Adipose tissue (tissue), 3 donors: Measurements from ENCODE around the gene FBXO9. TPM values are rescaled to one million over a fixed set of nuclear protein-coding genes. Genes with fewer than 3 reads are reported as not detected.

Source experiments
- H3K27ac ChIP-seq: one replicate; pipeline ENCODE4 v1.5.1; 2013; ENCODE audit warnings: low read depth, low read length
- WGBS, 3 donors: extraction: QIAGEN DNeasy Blood & Tissue Kit; methylation state at CpG; one replicate each; pipeline ENCODE4 v1.1.7; 2013; 5-methylcytosine and 5-hydroxymethylcytosine counted together
- polyA plus RNA-seq, 3 donors: library from polyadenylated mRNA; stranded (reverse); fragments of 200-250 nt; gene quantifications; one replicate each; pipeline ENCODE4 v1.2.3, GENCODE V29; 2013
- donor health status: healthy with polysubstance abuse.
- donor health status: Bipolar disorder and iron deficiency.
- donor health status: healthy.

FBXO9 gene
- polyA plus RNA-seq, 3 donors, result 37.9 to 74.0 (median 38.7) TPM

GRCh38 chr6:53069427-53069826 lies 4.2 kb downstream of the FBXO9 start:
- WGBS, 3 donors, result 25 to 41% (median 33%) methylated on average over 1 of the region's 1 CpG
- no peak overlapping the region for H3K27ac ChIP-seq

- H3K27ac ChIP-seq, result no peak overlapping the region
- WGBS, 3 donors, result 53 to 67% (median 66%) methylated on average over 1 of the region's 1 CpG
These were observed 5.6 kb downstream of the FBXO9 start for GRCh38 chr6:53070806-53071205.

GRCh38 chr6:53074347-53074746 lies 9.1 kb downstream of the FBXO9 start:
- 69 to 91% (median 77%) methylated on average over 3 of the region's 3 CpGs for WGBS, 3 donors
- H3K27ac ChIP-seq, result no peak overlapping the region

- no peak overlapping the region for H3K27ac ChIP-seq
- WGBS, 3 donors, result 96 to 100% (median 100%) methylated on average over 1 of the region's 1 CpG
These were observed 15.6 kb downstream of the FBXO9 start for GRCh38 chr6:53080813-53081212.

GRCh38 chr6:53086302-53086701 lies 21.1 kb downstream of the FBXO9 start:
- WGBS, 3 donors, result 11 to 48% (median 46%) methylated on average over 2 of the region's 2 CpGs
- no peak overlapping the region for H3K27ac ChIP-seq

GRCh38 chr6:53089948-53090347 lies 24.7 kb downstream of the FBXO9 start:
- no peak overlapping the region for H3K27ac ChIP-seq

GRCh38 chr6:53090576-53090975 lies 25.4 kb downstream of the FBXO9 start:
- 91 to 97% (median 95%) methylated on average over 2 of the region's 2 CpGs for WGBS, 3 donors
- H3K27ac ChIP-seq, result no peak overlapping the region

GRCh38 chr6:53095270-53095669 lies 30.1 kb downstream of the FBXO9 start:
- WGBS, 3 donors, result 92 to 96% (median 95%) methylated on average over 3 of the region's 3 CpGs

GRCh38 chr6:53095716-53096115 lies 30.5 kb downstream of the FBXO9 start:
- 54 to 89% (median 75%) methylated on average over 1 of the region's 1 CpG for WGBS, 3 donors
- H3K27ac ChIP-seq, result no peak overlapping the region

More at GRCh38 chr6:53095270-53095669, 30.1 kb downstream of the FBXO9 start:
- H3K27ac ChIP-seq, result no peak overlapping the region

- WGBS, 3 donors, result 27 to 33% (median 33%) methylated on average over 2 of the region's 2 CpGs
- H3K27ac ChIP-seq, result no peak overlapping the region
These were observed 35.4 kb downstream of the FBXO9 start for GRCh38 chr6:53100561-53100960.

- 89 to 98% (median 97%) methylated on average over 2 of the region's 2 CpGs for WGBS, 3 donors
These were observed 35.8 kb downstream of the FBXO9 start for GRCh38 chr6:53101006-53101405.

GRCh38 chr6:53103993-53104675 lies 38.9 kb downstream of the FBXO9 start:
- H3K27ac ChIP-seq, result no peak overlapping the region
- WGBS, 3 donors, result 93 to 94% (median 94%) methylated on average over 3 of the region's 3 CpGs

More at GRCh38 chr6:53101006-53101405, 35.8 kb downstream of the FBXO9 start:
- no peak overlapping the region for H3K27ac ChIP-seq

- H3K27ac ChIP-seq, result no peak overlapping the region
These were observed 39.7 kb downstream of the FBXO9 start for GRCh38 chr6:53104916-53105315.

GRCh38 chr6:53107091-53107490 lies 41.9 kb downstream of the FBXO9 start:
- WGBS, 3 donors, result 92 to 95% (median 95%) methylated on average over 4 of the region's 4 CpGs
- no peak overlapping the region for H3K27ac ChIP-seq

GRCh38 chr6:53109612-53110011 lies 44.4 kb downstream of the FBXO9 start:
- WGBS, 3 donors, result 77 to 100% (median 80%) methylated on average over 2 of the region's 2 CpGs
- H3K27ac ChIP-seq, result no peak overlapping the region

- no peak overlapping the region for H3K27ac ChIP-seq
- WGBS, 3 donors, result 58 to 88% (median 65%) methylated on average over 6 of the region's 6 CpGs
These were observed 46.7 kb downstream of the FBXO9 start for GRCh38 chr6:53111865-53112264.

GRCh38 chr6:53112404-53112803 lies 47.2 kb downstream of the FBXO9 start:
- no peak overlapping the region for H3K27ac ChIP-seq

- 32 to 72% (median 57%) methylated on average over 1 of the region's 1 CpG for WGBS, 3 donors
These were observed 47.7 kb downstream of the FBXO9 start for GRCh38 chr6:53112871-53113270.

GRCh38 chr6:53113742-53114141 lies 48.5 kb downstream of the FBXO9 start:
- H3K27ac ChIP-seq, result no peak overlapping the region
- WGBS, 3 donors, result 54 to 70% (median 56%) methylated on average over 4 of the region's 4 CpGs

More at GRCh38 chr6:53112871-53113270, 47.7 kb downstream of the FBXO9 start:
- H3K27ac ChIP-seq, result no peak overlapping the region

GRCh38 chr6:53115113-53115512 lies 49.9 kb downstream of the FBXO9 start:
- H3K27ac ChIP-seq, result no peak overlapping the region
- WGBS, 3 donors, result 97 to 100% (median 99%) methylated on average over 1 of the region's 1 CpG

- H3K27ac ChIP-seq, result no peak overlapping the region
- 75 to 93% (median 91%) methylated on average over 2 of the region's 2 CpGs for WGBS, 3 donors
These were observed 50.5 kb downstream of the FBXO9 start for GRCh38 chr6:53115741-53116140.
